ENCODE measurements around the gene PLD4. TPM values are rescaled to one million over a fixed set of nuclear protein-coding genes. Genes with fewer than 3 reads are reported as not detected.
A peak's percentile ranks its signal among the peaks of the same experiment; 100 is the strongest.

PLD4 gene
- total RNA-seq, 6 experiments from 2014 or later, result 0.05 to 0.18 (median 0.11) TPM

DNA sequence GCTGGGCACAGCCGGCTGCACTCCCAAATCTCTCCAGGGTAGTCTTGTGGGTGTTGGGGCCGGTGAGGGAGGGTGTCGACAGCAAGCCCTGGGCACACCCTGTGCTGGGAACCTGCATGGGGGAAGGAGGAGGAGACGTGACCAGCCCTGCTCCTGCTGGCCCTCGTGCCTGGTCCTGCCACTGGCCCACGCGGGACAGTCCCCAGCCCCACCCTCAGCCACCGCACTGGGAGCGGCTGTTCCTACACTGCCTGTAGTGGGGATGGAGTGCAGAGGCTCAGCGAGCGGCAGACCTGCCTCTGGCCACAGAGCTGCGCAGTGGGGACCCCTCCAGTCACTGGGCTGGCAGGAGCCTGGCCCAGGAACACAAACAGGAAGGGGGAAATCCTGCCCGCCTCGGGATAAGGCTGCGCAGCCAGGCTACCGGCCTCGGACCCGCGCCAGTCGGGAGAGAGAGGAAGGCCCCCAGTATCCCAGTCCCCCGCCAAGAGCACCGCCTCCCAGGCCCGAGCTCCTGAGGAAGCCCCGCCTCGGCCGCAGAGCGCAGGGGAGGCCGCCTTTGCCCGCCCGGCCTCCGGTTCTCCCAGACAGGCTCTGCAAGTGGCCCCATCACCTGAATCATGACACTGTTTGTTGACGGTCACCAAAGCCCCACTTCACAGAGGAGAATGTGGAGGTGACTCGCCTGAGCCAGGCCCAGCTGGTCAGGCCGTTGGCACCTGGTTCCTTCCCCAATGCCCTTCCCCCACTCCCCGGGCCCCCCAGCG is 42.9 kb downstream of the PLD4 start:
- TF ChIP-seq, protein P1, sequence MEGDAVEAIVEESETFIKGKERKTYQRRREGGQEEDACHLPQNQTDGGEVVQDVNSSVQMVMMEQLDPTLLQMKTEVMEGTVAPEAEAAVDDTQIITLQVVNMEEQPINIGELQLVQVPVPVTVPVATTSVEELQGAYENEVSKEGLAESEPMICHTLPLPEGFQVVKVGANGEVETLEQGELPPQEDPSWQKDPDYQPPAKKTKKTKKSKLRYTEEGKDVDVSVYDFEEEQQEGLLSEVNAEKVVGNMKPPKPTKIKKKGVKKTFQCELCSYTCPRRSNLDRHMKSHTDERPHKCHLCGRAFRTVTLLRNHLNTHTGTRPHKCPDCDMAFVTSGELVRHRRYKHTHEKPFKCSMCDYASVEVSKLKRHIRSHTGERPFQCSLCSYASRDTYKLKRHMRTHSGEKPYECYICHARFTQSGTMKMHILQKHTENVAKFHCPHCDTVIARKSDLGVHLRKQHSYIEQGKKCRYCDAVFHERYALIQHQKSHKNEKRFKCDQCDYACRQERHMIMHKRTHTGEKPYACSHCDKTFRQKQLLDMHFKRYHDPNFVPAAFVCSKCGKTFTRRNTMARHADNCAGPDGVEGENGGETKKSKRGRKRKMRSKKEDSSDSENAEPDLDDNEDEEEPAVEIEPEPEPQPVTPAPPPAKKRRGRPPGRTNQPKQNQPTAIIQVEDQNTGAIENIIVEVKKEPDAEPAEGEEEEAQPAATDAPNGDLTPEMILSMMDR (IDR thresholded peaks at IDR 0.05), result no peak
- H3K27me3 Mint-ChIP-seq (ENCODE audit: insufficient read depth), result no peaks in the 10 kb centered on the region; the same call in 1 of the 2 replicates
- no peaks in the 10 kb centered on the region for H3K9me3 Mint-ChIP-seq
- peak overlapping the region; percentile 66 for H3K27ac Mint-ChIP-seq
- H3K4me1 Mint-ChIP-seq (ENCODE audit: low read depth), result peaks cover 47% of the 10 kb centered on the region
- H3K36me3 Mint-ChIP-seq (ENCODE audit: low read depth), result no peaks in the 10 kb centered on the region; the same call in 1 of the 2 replicates
- DNase-seq, result no peak
- H3K4me3 Mint-ChIP-seq, result peak overlapping the region; percentile 90

DNA sequence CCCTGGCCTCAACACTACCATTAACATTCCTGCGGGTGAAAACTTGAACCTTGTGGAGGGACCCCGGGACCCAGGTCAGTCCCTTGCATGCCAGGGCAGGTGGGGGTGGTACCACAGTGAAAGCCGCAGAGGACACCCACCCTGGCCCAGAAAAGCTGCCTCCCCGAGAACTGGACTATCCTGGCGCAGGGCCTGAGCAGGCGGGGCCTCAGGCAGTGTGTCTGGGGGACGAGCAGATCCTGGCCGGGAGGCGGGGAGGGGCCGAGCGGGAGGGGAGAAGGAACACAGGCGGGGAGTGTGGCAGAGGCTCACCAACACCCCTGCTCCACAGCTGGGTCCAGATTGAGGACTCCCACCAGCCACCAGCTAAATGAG is 43.5 kb downstream of the PLD4 start:
- H3K4me3 Mint-ChIP-seq, result peak overlapping the region; percentile 90

DNA sequence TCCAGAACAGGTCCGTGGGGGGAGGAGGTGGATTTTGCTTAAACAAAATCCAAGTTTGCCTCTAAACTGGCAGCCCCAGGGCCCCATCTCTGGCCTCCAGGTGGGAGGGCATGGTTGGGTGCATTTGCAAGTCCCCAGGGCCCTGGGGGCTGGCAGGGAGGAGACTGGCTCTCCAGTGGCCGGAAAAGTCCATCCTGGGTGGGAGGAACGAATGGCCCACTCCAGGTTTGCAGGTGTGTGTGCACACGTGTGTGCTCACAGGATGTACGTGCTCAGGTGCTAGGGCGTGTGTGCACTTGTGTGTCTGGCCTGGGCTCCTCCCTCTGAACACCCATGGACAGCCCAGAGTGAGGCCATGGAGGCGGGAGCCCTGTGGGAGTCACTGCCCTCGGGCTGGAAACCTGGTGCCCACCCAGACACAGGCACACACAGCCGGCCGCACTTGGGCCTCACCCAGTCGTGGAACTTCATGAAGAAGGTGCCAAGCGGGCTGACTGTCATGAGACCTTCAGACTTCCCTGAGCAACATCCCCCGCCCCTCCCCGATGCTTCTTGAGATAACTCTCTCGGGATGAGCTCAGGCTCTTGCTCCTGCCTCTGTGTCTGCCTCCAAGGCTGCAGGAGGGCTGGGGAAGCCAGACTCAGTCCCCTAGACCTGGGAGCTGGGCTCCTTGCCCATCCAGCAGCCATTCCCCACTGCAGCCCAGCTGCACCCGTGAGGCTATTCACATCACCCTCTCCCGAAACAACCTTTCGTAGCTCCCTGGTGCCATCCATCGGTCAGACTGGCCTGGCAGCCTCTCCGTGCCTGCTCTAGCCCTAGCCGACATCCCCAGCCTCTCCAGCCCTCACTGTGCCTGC is 44.1 kb downstream of the PLD4 start:
- no peaks in the 10 kb centered on the region; the same call in 1 of the 2 replicates for H3K36me3 Mint-ChIP-seq (ENCODE audit: low read depth)
- H3K9me3 Mint-ChIP-seq, result no peaks in the 10 kb centered on the region
- H3K4me3 Mint-ChIP-seq, result peak overlapping the region; percentile 90
- DNase-seq, result peak; percentile 24
- peak overlapping the region; percentile 66 for H3K27ac Mint-ChIP-seq
- TF ChIP-seq, protein P1 (IDR thresholded peaks at IDR 0.05), result no peak
- peaks cover 47% of the 10 kb centered on the region for H3K4me1 Mint-ChIP-seq (ENCODE audit: low read depth)
- no peaks in the 10 kb centered on the region; the same call in 1 of the 2 replicates for H3K27me3 Mint-ChIP-seq (ENCODE audit: insufficient read depth)

More for the DNA sequence above, 43.5 kb downstream of the PLD4 start:
- H3K27ac Mint-ChIP-seq, result peak overlapping the region; percentile 66
- H3K36me3 Mint-ChIP-seq (ENCODE audit: low read depth), result no peaks in the 10 kb centered on the region; the same call in 1 of the 2 replicates
- TF ChIP-seq, protein P1 (IDR thresholded peaks at IDR 0.05), result no peak
- peaks cover 44% of the 10 kb centered on the region for H3K4me1 Mint-ChIP-seq (ENCODE audit: low read depth)
- H3K9me3 Mint-ChIP-seq, result no peaks in the 10 kb centered on the region
- DNase-seq, result peak; percentile 26
- no peaks in the 10 kb centered on the region; the same call in 1 of the 2 replicates for H3K27me3 Mint-ChIP-seq (ENCODE audit: insufficient read depth)

DNA sequence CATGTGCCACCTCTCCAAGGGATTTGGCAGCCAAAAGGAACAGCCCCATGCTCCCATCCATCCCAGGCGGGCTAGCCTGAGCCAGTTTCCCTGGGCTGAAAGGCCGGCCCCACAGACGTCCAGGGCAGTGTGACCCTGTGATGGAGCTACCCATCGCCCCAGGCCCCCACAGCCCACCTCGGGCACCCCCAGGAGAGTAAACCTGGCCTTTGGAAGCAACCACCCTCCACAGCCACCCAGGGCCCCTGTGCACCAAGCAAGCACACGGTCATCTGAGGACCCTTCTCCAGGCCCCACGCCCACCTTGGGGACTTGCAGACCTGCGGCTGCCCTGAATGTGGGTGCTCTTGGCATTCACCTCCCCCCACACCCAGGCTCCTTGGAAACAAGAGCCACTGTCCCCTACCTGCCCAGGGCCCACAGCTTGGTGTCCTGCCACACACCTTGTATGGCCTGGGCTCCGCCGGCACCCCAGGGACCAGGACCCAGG is 45.1 kb downstream of the PLD4 start:
- H3K36me3 Mint-ChIP-seq (ENCODE audit: low read depth), result no peaks in the 10 kb centered on the region
- H3K27ac Mint-ChIP-seq, result peak overlapping the region; percentile 84
- no peak for DNase-seq
- H3K27me3 Mint-ChIP-seq (ENCODE audit: insufficient read depth), result no peaks in the 10 kb centered on the region
- H3K4me3 Mint-ChIP-seq, result peak overlapping the region; percentile 90
- H3K4me1 Mint-ChIP-seq (ENCODE audit: low read depth), result peaks cover 56% of the 10 kb centered on the region
- no peaks in the 10 kb centered on the region for H3K9me3 Mint-ChIP-seq
- TF ChIP-seq, protein P1 (IDR thresholded peaks at IDR 0.05), result no peak

DNA sequence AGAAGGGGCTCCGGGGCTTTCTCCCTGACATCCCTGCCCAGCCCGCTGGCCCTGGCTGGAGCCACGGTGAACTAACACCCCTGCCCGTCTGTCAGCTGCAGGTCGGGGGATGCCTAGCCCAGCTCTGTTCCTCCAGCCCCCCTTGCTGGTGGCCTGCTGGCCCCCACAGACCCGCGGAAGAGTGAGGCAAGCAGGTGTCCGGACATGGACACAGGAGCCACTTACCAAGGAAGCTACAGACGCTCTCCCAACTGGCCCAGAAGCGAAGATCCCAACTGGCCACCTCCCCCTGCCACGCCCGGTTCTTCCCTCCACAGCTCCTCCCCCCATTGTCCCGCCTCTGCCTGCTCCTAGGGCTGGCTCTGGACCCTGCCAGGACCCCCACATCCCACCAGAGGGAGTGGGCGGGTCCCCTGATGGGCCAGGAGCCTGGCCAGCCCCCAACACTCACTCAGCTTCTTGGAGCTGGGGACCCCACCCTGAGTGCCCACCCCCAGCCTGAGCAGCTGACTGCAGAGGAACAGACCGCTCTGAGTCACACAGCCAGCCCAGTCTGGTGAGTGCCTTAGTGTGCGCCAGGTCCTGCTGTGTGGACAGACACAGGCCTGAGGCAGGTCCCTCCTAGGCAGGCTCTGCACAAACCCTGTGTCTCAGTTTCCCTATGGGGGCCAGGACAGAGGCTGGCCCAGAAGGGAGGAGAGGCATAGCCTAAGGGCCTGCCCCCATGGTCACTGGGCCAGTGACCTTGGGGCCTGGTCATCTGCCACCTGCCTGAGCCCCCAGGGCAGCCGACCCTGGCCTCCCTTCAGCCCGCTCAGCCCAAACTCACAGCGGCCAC is 45.8 kb downstream of the PLD4 start:
- peak; percentile 81 for DNase-seq
- H3K9me3 Mint-ChIP-seq, result no peaks in the 10 kb centered on the region
- TF ChIP-seq, protein P1 (IDR thresholded peaks at IDR 0.05), result 0 out of 2 replicates have a peak, but pooled peaks have one; percentile 6
- no peaks in the 10 kb centered on the region for H3K27me3 Mint-ChIP-seq (ENCODE audit: insufficient read depth)
- peak overlapping the region; percentile 90 for H3K4me3 Mint-ChIP-seq
- peaks cover 56% of the 10 kb centered on the region for H3K4me1 Mint-ChIP-seq (ENCODE audit: low read depth)
- H3K27ac Mint-ChIP-seq, result peak overlapping the region; percentile 84
- H3K36me3 Mint-ChIP-seq (ENCODE audit: low read depth), result no peaks in the 10 kb centered on the region
